GM06990 (cell line): ENCODE data around the gene LAMC2.

ENCODE experiments used
- DNase-seq: peaks from one replicate; pipeline ENCODE4 v3.0.0-alpha.2; 2011; ENCODE audit not compliant: insufficient read length; ENCODE audit errors: extremely low read depth
- H3K27me3 ChIP-seq: replicated peaks from 2 replicates; pipeline ENCODE4 v1.6.0; 2011; ENCODE audit warnings: low read length; ENCODE audit not compliant: control insufficient read depth, insufficient read depth
- H3K36me3 ChIP-seq: 2 replicates; pipeline ENCODE4 v1.5.1; 2011; ENCODE audit warnings: low read length; ENCODE audit not compliant: control insufficient read depth, insufficient read depth
- H3K4me3 ChIP-seq: replicated peaks from 2 replicates; pipeline ENCODE4 v1.5.1; 2011; ENCODE audit warnings: low read depth, mild to moderate bottlenecking, control low read depth, low read length
- CTCF ChIP-seq: IDR thresholded peaks from 2 replicates; pipeline ENCODE4 v1.5.1; 2011; ENCODE audit warnings: low read length, control low read depth, mild to moderate bottlenecking, inconsistent platforms; ENCODE audit not compliant: insufficient read depth, poor library complexity, severe bottlenecking

LAMC2 gene

GRCh38 chr1:183281039-183281438 is 95.0 kb downstream of the LAMC2 start:
- TF ChIP-seq CTCF: no peak
- H3K27me3 ChIP-seq: no peaks in the 10 kb centered on the region; the same call in 1 of the 2 replicates

GRCh38 chr1:183281553-183282091 is 95.6 kb downstream of the LAMC2 start:
- Histone ChIP-seq H3K27me3 (no peaks in the 10 kb centered on the region; the same call in 1 of the 2 replicates), H3K36me3 (no peaks in the 10 kb centered on the region), H3K4me3 (no peak overlapping the region)
- DNase-seq: peak; percentile 50
- peak; percentile 89 for TF ChIP-seq CTCF

More at GRCh38 chr1:183281039-183281438, 95.0 kb downstream of the LAMC2 start:
- H3K4me3 ChIP-seq: no peak overlapping the region
- no peak for DNase-seq
- no peaks in the 10 kb centered on the region for H3K36me3 ChIP-seq

GRCh38 chr1:183282101-183282855 is 96.2 kb downstream of the LAMC2 start:
- TF ChIP-seq CTCF: no peak
- no peak for DNase-seq
- no peak overlapping the region for H3K4me3 ChIP-seq
- H3K27me3 ChIP-seq: no peaks in the 10 kb centered on the region; the same call in 1 of the 2 replicates
- H3K36me3 ChIP-seq: no peaks in the 10 kb centered on the region

- Histone ChIP-seq H3K36me3 (no peaks in the 10 kb centered on the region), H3K27me3 (no peaks in the 10 kb centered on the region; the same call in 1 of the 2 replicates), H3K4me3 (no peak overlapping the region)
- no peak for DNase-seq
- TF ChIP-seq CTCF: no peak
Measured at GRCh38 chr1:183283286-183283685, 97.2 kb downstream of the LAMC2 start.

- no peak overlapping the region for H3K4me3 ChIP-seq
Measured at GRCh38 chr1:183284086-183284485, 98.0 kb downstream of the LAMC2 start.

More at GRCh38 chr1:183284086-183284485, 98.0 kb downstream of the LAMC2 start:
- no peak for DNase-seq
- Histone ChIP-seq H3K36me3 (no peaks in the 10 kb centered on the region), H3K27me3 (no peaks in the 10 kb centered on the region; the same call in 1 of the 2 replicates)
- TF ChIP-seq CTCF: no peak
